Motor neuron (in vitro differentiated cells): Measurements from ENCODE around the gene PYM1. TPM values are rescaled to one million over a fixed set of nuclear protein-coding genes. Genes with fewer than 3 reads are reported as not detected.
"Not testable (repeated sequence)": the region's sequence is repeated elsewhere in the genome, so short reads cannot be mapped to it uniquely, and the experiment has no call there.

Source experiments
- ATAC-seq, 8 experiments: fragments of 200-7000 bp; cut with Tn5 transposase; replicated peaks in 6 of 8; 2 replicates each; pipeline ENCODE4 v1.8.0; 2021; ENCODE audit warnings: mild to moderate bottlenecking in 8 of 8, moderate library complexity in 8 of 8
- H3K27ac ChIP-seq, 2 donors: fragments of 250-450 bp; sonication (Bioruptor Pico); 2 replicates each; pipeline ENCODE4 v1.9.0; 2021; ENCODE audit warnings: antibody characterized with exemption in 2 of 2, mild to moderate bottlenecking in 2 of 2, moderate library complexity in 1 of 2
- H3K4me1 ChIP-seq, 2 donors: fragments of 250-450 bp; sonication (Bioruptor Pico); replicated peaks in 1 of 2; 2 replicates each; pipeline ENCODE4 v1.6.1; 2021; ENCODE audit warnings: antibody characterized with exemption in 2 of 2, mild to moderate bottlenecking in 2 of 2, moderate library complexity in 1 of 2
- H3K4me3 ChIP-seq, 5 donors: fragments of 250-450 bp; sonication (Bioruptor Pico); 2 replicates each; pipeline ENCODE4 v1.9.0; 2021; ENCODE audit warnings: antibody characterized with exemption in 5 of 5, mild to moderate bottlenecking in 5 of 5, moderate library complexity in 4 of 5
- WGBS, 10 experiments: fragments of 450-650 bp; shearing (Covaris generic); methylation state at CpG; one replicate each; pipeline ENCODE4 v1.0.0; 2022; 5-methylcytosine and 5-hydroxymethylcytosine counted together
- in situ Hi-C, 9 experiments: fragments of 400-800 bp; cut with MboI; loops; one replicate each; pipeline ENCODE4 v1.15.0; 2021; ENCODE audit warnings: low sequenced_read_pairs in 9 of 9, low pct_unique_long_range_greater_than_20kb in 2 of 9; ENCODE audit not compliant: unreplicated experiment in 9 of 9
- total RNA-seq, 8 experiments: library from RNA; unstranded; fragments of 300-600 nt; gene quantifications; 2 replicates each; pipeline versions ENCODE4 v1.2.3 to v1.2.4, GENCODE V29; 2022

Gene PYM1
- total RNA-seq, 8 experiments from 2014 or later: 20.1 to 44.4 (median 31.7) TPM

DNA sequence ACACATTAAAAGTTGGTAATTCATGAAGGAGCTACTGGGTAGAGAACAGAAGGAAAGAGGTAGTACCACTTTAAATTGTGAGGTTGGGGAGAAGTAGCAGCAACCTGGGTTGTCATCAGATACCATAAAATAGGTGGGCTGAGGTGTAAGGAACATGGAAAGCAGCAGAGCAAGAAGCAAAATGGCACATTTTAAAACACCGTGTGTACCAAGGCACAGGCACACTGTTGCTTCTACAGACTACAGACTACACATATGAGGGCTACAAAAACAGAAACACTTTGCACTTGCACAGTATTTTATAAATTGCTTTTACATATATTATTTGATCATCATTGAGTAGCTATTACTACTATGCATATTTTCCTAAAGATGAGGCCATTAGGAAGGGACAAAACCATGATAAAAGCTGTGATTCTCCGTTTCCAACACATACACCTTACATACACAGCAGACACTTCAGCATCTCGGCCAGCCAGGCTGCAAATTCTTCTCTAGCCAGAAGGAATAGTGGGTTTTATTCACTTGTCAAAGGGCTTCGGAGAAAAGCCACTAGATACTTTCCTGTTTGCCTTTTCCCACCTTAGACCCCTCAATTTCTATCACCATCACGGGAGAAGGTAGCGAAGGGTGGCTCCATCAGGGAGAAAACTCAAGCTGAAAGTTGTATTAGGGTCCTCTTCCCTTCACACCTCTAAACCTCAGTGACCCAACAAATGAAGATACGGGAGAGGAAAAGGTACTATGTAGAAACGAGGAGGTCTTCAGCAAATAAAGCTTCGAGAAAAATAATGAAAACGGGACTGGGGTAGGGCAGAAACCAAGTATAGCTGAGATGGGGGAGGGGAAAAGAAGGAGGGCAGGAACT, 1.6 kb downstream of the PYM1 start:
- peaks cover 15 to 20% of the 10 kb centered on the region in 2 donors for H3K4me1 ChIP-seq
- ATAC-seq: no peak
- peak overlapping the region; percentile 97 for H3K27ac ChIP-seq
- in situ Hi-C loops: loop anchor here in 3 of 9 experiments (25.0 kb wide), 1 partner anchor 189 kb away; the partner anchor contains the start of genes CD63 (in 3 of the 3) and GDF11 (in 3 of the 3)
- H3K4me3 ChIP-seq: peak overlapping the region; percentile 65 to 97 (median 88)
- WGBS, 10 experiments: 0 to 11% (median 8%) methylated on average over 2 to 10 of the region's 10 CpGs; no CpG with 5 or more reads in 2 of the 10 experiments

DNA sequence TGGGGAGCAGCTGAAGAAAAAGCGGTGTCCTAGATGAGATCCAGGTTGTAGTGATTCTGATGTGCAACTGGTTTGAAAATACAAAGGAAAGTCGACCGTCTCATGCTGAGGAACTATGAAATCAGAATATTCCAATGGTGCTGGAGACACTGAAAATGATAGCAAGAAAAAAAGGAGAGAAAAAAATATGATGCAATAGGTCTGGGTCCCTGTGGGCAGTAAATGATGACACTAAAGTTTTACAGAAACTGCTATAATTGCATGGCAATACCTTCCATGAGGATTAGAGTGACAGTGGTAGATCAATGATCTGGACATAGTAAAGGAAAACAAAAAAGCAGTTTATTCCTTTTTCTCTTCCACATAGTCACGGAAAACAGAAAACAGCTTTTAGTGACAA, 2.3 kb downstream of the PYM1 start:
- peaks cover 8 to 15% of the 10 kb centered on the region in 2 donors for H3K4me1 ChIP-seq
- peak overlapping the region in 4 of 5 donors; percentile 65 to 97 (median 92) for H3K4me3 ChIP-seq
- no peak overlapping the region for H3K27ac ChIP-seq
- no peak for ATAC-seq
- in situ Hi-C loops: loop anchor here in 3 of 9 experiments (25.0 kb wide), 1 partner anchor 188 kb away; the partner anchor contains the start of genes CD63 (in 3 of the 3) and GDF11 (in 3 of the 3)
- WGBS, 10 experiments: 48 to 100% (median 83%) methylated on average over 2 to 4 of the region's 4 CpGs

DNA sequence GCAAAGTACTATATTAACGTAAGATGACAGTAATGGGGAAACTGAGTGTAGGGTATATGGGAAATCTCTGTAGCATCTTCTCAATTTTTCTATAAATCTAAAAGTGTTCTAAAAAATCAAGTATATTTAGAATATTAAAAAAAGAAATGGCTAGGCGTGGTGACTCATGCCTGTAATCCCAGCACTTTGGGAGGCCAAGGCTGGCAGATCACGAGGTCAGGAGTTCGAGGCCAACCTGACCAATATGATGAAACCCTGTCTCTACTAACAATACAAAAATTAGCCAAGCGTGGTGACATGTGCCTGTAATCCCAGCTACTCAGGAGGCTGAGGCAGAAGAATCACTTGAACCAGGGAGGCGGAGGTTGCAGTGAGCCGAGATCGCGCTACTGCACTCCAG, 4.0 kb downstream of the PYM1 start:
- ATAC-seq, in situ Hi-C loops, H3K27ac ChIP-seq, H3K4me3 ChIP-seq: not testable (repeated sequence)
- peaks cover 7 to 14% of the 10 kb centered on the region in 2 donors for H3K4me1 ChIP-seq
- 76 to 100% (median 97%) methylated on average over 3 to 9 of the region's 9 CpGs; no CpG with 5 or more reads in 1 of the 10 experiments for WGBS, 10 experiments

DNA sequence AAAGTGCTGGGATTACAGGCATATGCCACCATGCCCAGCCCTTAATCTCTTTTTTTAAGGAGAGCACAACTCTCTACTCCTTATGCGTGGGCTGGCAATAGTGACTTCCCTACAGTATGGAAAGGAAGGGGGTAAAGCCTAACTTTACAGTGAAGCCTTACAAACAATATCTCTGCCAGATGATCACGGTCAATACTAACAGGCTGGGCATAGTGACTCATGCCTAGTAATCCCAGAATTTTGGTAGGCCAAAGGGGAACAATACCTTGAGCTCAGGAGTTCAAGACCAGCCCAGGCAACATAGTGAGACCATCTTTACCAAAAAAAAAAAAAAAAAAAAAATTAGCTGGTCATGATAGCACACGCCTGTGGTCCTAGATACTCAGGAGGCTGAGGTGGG, 5.6 kb downstream of the PYM1 start:
- no peak overlapping the region for H3K4me3 ChIP-seq
- H3K4me1 ChIP-seq: peaks cover 5 to 8% of the 10 kb centered on the region in 2 donors
- no peak for ATAC-seq
- in situ Hi-C loops: no loop called here
- H3K27ac ChIP-seq: no peak overlapping the region
- 80 to 100% (median 89%) methylated on average over 1 to 2 of the region's 3 CpGs; no CpG with 5 or more reads in 2 of the 10 experiments for WGBS, 10 experiments

DNA sequence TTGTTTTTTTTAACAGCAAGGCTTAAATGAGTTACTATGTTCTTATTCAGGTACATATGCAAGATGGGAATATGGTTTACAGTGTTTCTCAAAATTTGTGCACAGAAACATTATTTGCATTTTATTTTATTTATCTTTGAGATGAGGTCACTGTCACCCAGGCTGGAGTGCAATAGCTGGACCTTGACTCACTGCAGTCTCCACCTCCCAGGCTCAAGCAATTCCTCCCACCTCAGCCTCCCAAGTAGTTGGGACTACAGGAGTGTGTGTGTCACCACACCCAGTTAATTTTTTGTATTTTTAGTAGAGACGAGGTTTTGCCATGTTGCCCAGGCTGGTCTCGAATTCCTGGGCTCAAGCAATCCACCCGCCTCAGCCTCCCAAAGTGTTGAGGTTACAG, 8.7 kb downstream of the PYM1 start:
- H3K4me1 ChIP-seq, H3K27ac ChIP-seq, H3K4me3 ChIP-seq, in situ Hi-C loops: not testable (repeated sequence)
- WGBS, 10 experiments: 14 to 100% (median 80%) methylated on average over 2 to 3 of the region's 3 CpGs; no CpG with 5 or more reads in 4 of the 10 experiments
- ATAC-seq: peak in 2 of 8 experiments; percentile 92 to 95

DNA sequence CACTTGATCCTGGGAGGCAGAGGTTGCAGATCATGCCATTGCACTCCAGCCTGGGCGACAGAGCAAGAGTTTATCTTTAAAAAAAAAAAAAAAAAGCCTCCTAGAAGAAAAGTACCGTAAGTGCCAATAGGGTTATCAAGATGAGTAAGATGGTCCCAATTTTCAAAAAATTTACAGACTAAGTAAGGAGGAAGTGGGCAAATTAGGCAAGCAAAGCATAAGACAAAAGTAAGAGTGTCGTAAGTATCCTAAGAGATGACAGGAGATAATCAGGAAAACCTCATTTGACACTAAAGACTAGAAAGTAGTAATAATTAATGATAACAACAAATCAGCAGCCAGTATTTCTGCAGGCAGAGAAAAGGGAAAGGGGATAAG, 12.2 kb downstream of the PYM1 start:
- no peak overlapping the region for H3K27ac ChIP-seq
- H3K4me3 ChIP-seq: no peak overlapping the region
- in situ Hi-C loops: no loop called here
- 84 to 100% (median 92%) methylated on average over 3 of the region's 3 CpGs; no CpG with 5 or more reads in 2 of the 10 experiments for WGBS, 10 experiments
- H3K4me1 ChIP-seq: no peaks in the 10 kb centered on the region
- no peak for ATAC-seq

DNA sequence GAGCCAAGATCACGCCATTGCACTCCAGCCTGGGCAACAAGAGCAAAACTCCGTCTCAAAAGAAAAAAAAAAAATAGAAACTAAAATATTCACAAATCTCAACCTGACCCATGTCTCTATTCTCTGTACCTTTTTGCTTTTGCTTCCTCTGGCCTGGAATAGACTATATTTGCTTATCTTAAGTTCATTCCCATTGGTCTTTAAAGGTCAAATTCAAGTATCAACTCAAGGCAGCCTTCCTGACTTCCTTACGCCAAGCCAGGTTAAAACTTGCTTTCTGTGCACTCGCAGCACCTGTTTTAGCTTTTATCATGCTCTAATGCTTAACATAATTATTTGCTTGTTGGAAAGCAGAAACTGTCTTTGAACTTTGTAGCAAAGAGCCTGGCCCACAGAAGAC, 14.8 kb downstream of the PYM1 start:
- ATAC-seq: no peak
- in situ Hi-C loops: no loop called here
- Histone ChIP-seq H3K4me1 (peaks cover 0 to 2% of the 10 kb centered on the region in 2 donors), H3K27ac (no peak overlapping the region), H3K4me3 (no peak overlapping the region)
- WGBS, 10 experiments: 67 to 100% (median 100%) methylated on average over 1 to 4 of the region's 4 CpGs; no CpG with 5 or more reads in 1 of the 10 experiments

DNA sequence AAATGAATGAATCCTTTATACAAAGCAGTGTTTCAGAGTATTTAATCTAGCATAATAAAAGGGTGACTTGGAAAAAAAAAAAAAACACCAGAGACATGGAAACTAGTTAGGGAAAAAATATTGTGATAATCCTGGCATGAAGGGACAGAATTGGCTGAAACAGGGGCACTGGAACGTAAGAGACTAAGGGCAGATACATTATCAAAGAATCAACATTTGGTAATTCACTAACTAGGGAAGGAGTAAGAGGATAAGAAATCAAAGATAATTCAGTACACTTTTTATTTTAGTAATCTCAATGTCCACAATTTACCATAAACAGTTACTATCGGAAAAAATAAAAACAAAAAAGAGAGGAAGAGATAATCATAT, 18.2 kb downstream of the PYM1 start:
- WGBS, 10 experiments: 21 to 89% (median 75%) methylated on average over 1 to 2 of the region's 2 CpGs
- ATAC-seq: no peak
- Histone ChIP-seq H3K4me3 (no peak overlapping the region), H3K27ac (no peak overlapping the region), H3K4me1 (peaks cover 0 to 2% of the 10 kb centered on the region in 2 donors)
- in situ Hi-C loops: no loop called here

DNA sequence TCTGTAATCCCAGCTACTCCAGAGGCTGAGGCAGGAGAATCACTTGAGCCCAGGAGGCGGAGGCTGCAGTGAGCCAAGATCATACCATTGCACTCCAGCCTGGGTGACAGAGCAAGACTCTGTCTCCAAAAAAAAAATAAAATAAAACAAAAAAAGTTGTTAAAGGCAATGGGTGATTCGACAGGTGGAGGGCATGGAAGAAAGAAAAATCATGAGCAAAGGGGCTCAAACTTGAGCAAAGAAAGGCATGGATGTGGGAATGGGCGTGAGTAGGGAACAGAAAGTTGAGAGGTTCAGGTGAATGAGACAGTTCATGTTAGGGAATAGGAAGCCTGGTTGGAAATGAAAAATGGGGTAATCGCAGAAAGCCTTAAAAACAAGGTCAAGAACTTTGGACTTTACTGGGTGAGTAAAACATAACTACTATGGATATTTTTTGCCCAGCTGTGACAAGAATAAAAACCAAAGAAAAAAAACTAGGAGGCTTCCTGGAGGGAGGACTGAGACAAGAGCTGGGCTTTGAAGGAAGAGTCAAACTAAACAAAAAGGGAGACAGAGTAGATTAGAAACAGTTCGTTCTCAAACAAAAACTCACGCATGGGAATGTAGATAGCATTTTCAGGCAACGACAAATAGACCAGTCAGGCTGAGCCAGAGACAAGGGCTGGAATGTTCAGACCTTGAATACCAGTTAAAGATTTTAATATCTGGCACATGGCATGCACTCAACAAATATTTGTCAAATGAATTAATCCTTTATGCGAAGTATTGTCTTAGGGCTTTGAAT, 18.8 kb downstream of the PYM1 start:
- WGBS, 10 experiments: 30 to 82% (median 54%) methylated on average over 4 to 8 of the region's 8 CpGs
- Histone ChIP-seq H3K27ac (no peak overlapping the region), H3K4me3 (no peak overlapping the region), H3K4me1 (peaks cover 0 to 2% of the 10 kb centered on the region in 2 donors)
- in situ Hi-C loops: no loop called here
- peak in 5 of 8 experiments; percentile 24 to 94 (median 76) for ATAC-seq

DNA sequence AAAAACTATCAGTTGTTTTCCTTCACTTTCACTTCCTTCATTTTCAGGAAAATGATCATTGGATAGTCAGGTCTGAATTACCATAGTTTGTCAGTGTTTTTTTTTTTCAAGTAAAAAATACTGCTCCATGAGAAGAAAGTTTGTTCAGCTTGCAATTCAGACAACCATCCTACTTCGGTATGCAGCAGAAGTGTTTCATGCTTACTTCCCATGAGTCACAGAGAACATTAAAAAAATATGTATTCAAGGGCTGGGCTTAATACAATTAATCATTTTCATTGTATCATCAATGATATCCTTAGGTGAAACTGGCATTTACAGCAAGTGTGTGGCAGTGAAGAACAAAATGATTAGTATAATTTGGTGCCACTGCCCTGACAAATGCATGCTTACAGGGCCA, 21.6 kb downstream of the PYM1 start:
- H3K27ac ChIP-seq: no peak overlapping the region
- peak in 2 of 8 experiments; percentile 17 to 59 for ATAC-seq
- WGBS, 10 experiments: 0 to 100% (median 33%) methylated on average over 1 of the region's 1 CpG; no CpG with 5 or more reads in 3 of the 10 experiments

DNA sequence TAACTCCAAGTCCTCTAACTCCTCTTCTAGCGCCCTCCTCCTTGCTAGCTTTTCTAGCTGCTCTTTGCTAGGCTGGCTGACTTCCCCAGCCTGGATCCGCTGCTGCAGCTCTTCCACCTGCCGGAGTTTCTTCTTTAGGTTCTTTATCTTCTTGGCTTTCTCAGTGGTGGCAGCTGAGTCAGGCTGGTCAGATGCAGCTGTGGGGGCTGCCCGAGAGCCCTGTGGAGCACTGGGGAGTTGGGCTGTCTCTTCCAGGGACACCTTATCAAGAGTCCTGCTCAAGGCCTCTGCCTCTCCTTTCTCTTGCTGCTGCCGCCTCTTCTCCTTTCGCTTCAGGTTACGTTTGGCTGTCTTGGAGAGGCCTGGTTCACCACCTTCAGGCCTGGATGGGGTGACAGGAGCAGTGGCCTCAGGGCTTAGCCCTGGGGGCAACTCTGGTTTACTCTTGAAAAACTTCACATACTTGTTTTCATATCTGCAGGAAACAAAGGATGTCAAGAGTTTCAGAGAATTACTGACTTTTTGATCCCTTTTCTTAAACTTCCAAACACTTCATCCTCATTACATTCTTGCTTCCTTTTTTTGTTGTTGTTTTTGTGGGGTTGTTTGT, 25.7 kb downstream of the PYM1 start:
- 80 to 100% (median 94%) methylated on average over 1 to 6 of the region's 7 CpGs; no CpG with 5 or more reads in 6 of the 10 experiments for WGBS, 10 experiments
- Histone ChIP-seq H3K27ac (no peak overlapping the region), H3K4me3 (no peak overlapping the region), H3K4me1 (no peaks in the 10 kb centered on the region)
- ATAC-seq: no peak
- in situ Hi-C loops: no loop called here

More for the DNA sequence above, 21.6 kb downstream of the PYM1 start:
- Histone ChIP-seq H3K4me3 (no peak overlapping the region), H3K4me1 (peaks cover 0 to 2% of the 10 kb centered on the region in 2 donors)
- in situ Hi-C loops: no loop called here

DNA sequence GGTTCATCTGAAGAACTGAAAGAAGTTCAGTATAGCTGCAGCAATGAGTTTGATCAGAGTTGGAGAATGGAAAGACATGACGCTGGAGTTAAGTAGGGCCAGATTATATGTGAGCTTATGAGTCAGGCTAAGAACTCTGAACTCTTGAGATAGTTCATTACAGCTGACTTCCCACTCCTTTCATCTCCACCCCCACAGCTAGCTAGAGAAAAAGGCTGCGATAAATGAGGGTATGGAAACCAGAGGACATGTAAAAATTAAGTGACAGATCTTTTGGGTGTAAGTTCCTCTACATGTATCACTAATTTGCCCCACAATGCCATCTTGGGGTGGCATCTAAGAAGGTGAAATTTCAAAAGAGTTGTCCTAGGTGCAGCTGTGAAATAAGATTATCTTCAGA, 28.6 kb downstream of the PYM1 start:
- ATAC-seq: peak in 2 of 8 experiments; percentile 55 to 75
- Histone ChIP-seq H3K4me3 (no peak overlapping the region), H3K4me1 (no peaks in the 10 kb centered on the region), H3K27ac (no peak overlapping the region)
- in situ Hi-C loops: no loop called here
- WGBS, 10 experiments: 0 to 100% (median 57%) methylated on average over 1 to 2 of the region's 2 CpGs; no CpG with 5 or more reads in 3 of the 10 experiments
